ENCODE measurements around the gene PLCH1.

PLCH1 gene

GRCh38 chr3:155757577-155757976, 12.7 kb upstream of the PLCH1 start:
- no peaks in the 10 kb centered on the region for H3K9me3 ChIP-seq (ENCODE audit: insufficient read depth, low read length, severe bottlenecking)

GRCh38 chr3:155753038-155753639, 8.3 kb upstream of the PLCH1 start:
- H3K79me2 ChIP-seq (ENCODE audit: insufficient read depth, low read length) = no peaks in the 10 kb centered on the region
- ATAC-seq (ENCODE audit: insufficient read depth, low read depth) (peak; percentile 74; the same call in 2 of the 3 replicates), DNase-seq (no peak)
- H3K9me3 ChIP-seq (ENCODE audit: insufficient read depth, low read length, severe bottlenecking) = no peaks in the 10 kb centered on the region
- no peak overlapping the region for H2AFZ ChIP-seq (ENCODE audit: low read depth, low read length)
- H3K27ac ChIP-seq (ENCODE audit: low read length) = no peak overlapping the region
- H3K9ac ChIP-seq (ENCODE audit: low read depth, low read length) = no peak overlapping the region
- TF ChIP-seq EZH2 (IDR thresholded peaks at IDR 0.05; ENCODE audit: borderline replicate concordance, low read depth, low read length, severe bottlenecking) = no peak
- peak; percentile 67 for TF ChIP-seq CTCF (IDR thresholded peaks at IDR 0.05; ENCODE audit: borderline replicate concordance, extremely low read depth, low read length, poor library complexity, severe bottlenecking)
- no peak overlapping the region for H3K4me3 ChIP-seq (ENCODE audit: low read depth in 1 of 2, low read length in 2 of 2)
- no peaks in the 10 kb centered on the region for H3K27me3 ChIP-seq (ENCODE audit: insufficient read depth, low read length, poor library complexity)
- H3K4me2 ChIP-seq (ENCODE audit: insufficient read depth, low read length) = no peak overlapping the region
- H4K20me1 ChIP-seq (ENCODE audit: insufficient read depth, low read length) = no peaks in the 10 kb centered on the region
- no peaks in the 10 kb centered on the region for H3K36me3 ChIP-seq (ENCODE audit: insufficient read depth, low read length)
- no peaks in the 10 kb centered on the region for H3K4me1 ChIP-seq (ENCODE audit: insufficient read depth, low read length)

More at GRCh38 chr3:155757577-155757976, 12.7 kb upstream of the PLCH1 start:
- no peaks in the 10 kb centered on the region for H4K20me1 ChIP-seq (ENCODE audit: insufficient read depth, low read length)
- H3K4me1 ChIP-seq (ENCODE audit: insufficient read depth, low read length) = no peaks in the 10 kb centered on the region
- H3K9ac ChIP-seq (ENCODE audit: low read depth, low read length) = no peak overlapping the region
- no peaks in the 10 kb centered on the region for H3K36me3 ChIP-seq (ENCODE audit: insufficient read depth, low read length)
- H2AFZ ChIP-seq (ENCODE audit: low read depth, low read length) = no peak overlapping the region
- ATAC-seq (ENCODE audit: insufficient read depth, low read depth) (no peak), DNase-seq (no peak)
- H3K4me3 ChIP-seq (ENCODE audit: low read depth in 1 of 2, low read length in 2 of 2) = no peak overlapping the region
- no peaks in the 10 kb centered on the region for H3K79me2 ChIP-seq (ENCODE audit: insufficient read depth, low read length)
- H3K4me2 ChIP-seq (ENCODE audit: insufficient read depth, low read length) = no peak overlapping the region
- no peaks in the 10 kb centered on the region for H3K27me3 ChIP-seq (ENCODE audit: insufficient read depth, low read length, poor library complexity)
- H3K27ac ChIP-seq (ENCODE audit: low read length) = no peak overlapping the region
- TF ChIP-seq EZH2 (IDR thresholded peaks at IDR 0.05; ENCODE audit: borderline replicate concordance, low read depth, low read length, severe bottlenecking) (no peak), CTCF (IDR thresholded peaks at IDR 0.05; ENCODE audit: borderline replicate concordance, extremely low read depth, low read length, poor library complexity, severe bottlenecking) (no peak)

DNA sequence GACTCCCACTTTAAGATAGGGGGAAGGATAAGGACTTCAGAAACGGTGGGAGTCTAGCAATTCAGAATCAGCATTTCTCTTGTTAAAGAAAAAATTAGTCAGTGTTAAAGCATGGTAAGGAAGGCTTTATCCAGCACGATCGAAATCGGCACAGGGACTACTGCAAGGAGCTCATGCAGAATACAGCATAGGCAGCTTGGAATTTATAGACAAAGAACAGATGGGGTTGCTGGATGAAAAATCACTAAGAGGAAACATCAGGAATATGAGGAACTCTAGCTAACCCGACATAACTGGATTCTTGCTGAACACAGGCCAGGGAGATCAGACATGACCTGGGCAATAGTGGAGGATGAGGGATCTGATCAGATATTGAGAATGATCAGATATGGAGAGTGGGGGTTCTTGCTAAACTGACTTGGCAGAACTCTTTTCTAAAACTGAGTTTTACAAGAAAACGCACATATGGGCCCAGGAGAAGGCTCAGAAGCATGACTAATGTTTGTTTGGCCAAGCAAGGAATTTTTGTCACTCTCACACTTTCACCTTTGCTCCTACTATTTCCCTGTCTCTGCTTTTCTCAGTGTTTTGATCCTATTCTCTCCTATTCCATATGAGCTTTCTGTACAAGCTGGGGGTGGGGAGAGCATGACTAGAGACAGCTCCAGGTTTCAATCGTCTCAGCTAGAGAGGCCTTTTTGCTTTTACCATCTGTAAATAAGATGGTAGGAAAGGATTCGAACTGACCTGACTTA, 3.9 kb upstream of the PLCH1 start:
- ATAC-seq (ENCODE audit: insufficient read depth, low read depth) = no peak
- Histone ChIP-seq H2AFZ (ENCODE audit: low read depth, low read length) (no peak overlapping the region), H3K4me1 (ENCODE audit: insufficient read depth, low read length) (peaks cover 13% of the 10 kb centered on the region), H3K36me3 (ENCODE audit: insufficient read depth, low read length) (no peaks in the 10 kb centered on the region), H3K9ac (ENCODE audit: low read depth, low read length) (no peak overlapping the region), H3K9me3 (ENCODE audit: insufficient read depth, low read length, severe bottlenecking) (no peaks in the 10 kb centered on the region), H3K4me3 (ENCODE audit: low read depth in 1 of 2, low read length in 2 of 2) (no peak overlapping the region), H3K27me3 (ENCODE audit: insufficient read depth, low read length, poor library complexity) (peaks cover 13% of the 10 kb centered on the region), H3K4me2 (ENCODE audit: insufficient read depth, low read length) (no peak overlapping the region), H4K20me1 (ENCODE audit: insufficient read depth, low read length) (no peaks in the 10 kb centered on the region), H3K27ac (ENCODE audit: low read length) (no peak overlapping the region), H3K79me2 (ENCODE audit: insufficient read depth, low read length) (no peaks in the 10 kb centered on the region)
- DNase-seq = no peak
- TF ChIP-seq CTCF (IDR thresholded peaks at IDR 0.05; ENCODE audit: borderline replicate concordance, extremely low read depth, low read length, poor library complexity, severe bottlenecking) (no peak), EZH2 (IDR thresholded peaks at IDR 0.05; ENCODE audit: borderline replicate concordance, low read depth, low read length, severe bottlenecking) (no peak)

Measured in DND-41 (cell line).